CD4-positive, alpha-beta T cell (primary cell): ENCODE measurements around the gene SHF. TPM values are rescaled to one million over a fixed set of nuclear protein-coding genes. Genes with fewer than 3 reads are reported as not detected.

Experiments used
- ATAC-seq: fragments of 200-7000 bp; cut with Tn5 transposase; one replicate; pipeline ENCODE4 v1.10.0; 2022; ENCODE audit warnings: mild to moderate bottlenecking; ENCODE audit not compliant: poor library complexity
- CTCF ChIA-PET: fragments of 350-600 bp; sonication (Branson Sonifier 250); formaldehyde crosslinking; loops from one replicate; lab custom pipeline; 2021; ENCODE audit warnings: antibody characterized with exemption, inconsistent platforms; lab: Charles Lee
- POLR2A ChIA-PET: fragments of 350-600 bp; sonication (Branson Sonifier 250); formaldehyde crosslinking; loops from one replicate; lab custom pipeline; 2021; ENCODE audit warnings: antibody characterized with exemption, inconsistent platforms; lab: Charles Lee
- DNase-seq, 14 experiments: peaks; one replicate each; pipeline ENCODE4 v3.0.0-alpha.2; 2013 to 2020; ENCODE audit warnings: mixed read lengths in 2 of 14
- H3K27ac ChIP-seq, 2 donors: one replicate each; pipeline versions ENCODE4 v1.5.1 to v1.7.0; 2013; ENCODE audit warnings: low read length in 2 of 2, low read depth in 1 of 2, mild to moderate bottlenecking in 1 of 2
- H3K27me3 ChIP-seq, 2 experiments: 1 replicate in 1 of 2; 2 replicates in 1 of 2; pipeline versions ENCODE4 v1.6.1 to v1.7.0; 2013; ENCODE audit warnings: low read length in 2 of 2, control low read depth in 1 of 2, mild to moderate bottlenecking in 1 of 2, moderate library complexity in 1 of 2; ENCODE audit not compliant: insufficient read depth in 2 of 2, control insufficient read depth in 1 of 2
- H3K36me3 ChIP-seq: one replicate; pipeline ENCODE4 v1.6.1; 2013; ENCODE audit warnings: low read length, control low read depth; ENCODE audit not compliant: insufficient read depth
- H3K4me1 ChIP-seq: one replicate; pipeline ENCODE4 v1.6.1; 2013; ENCODE audit warnings: low read length, control low read depth; ENCODE audit not compliant: insufficient read depth
- H3K4me3 ChIP-seq: one replicate; pipeline ENCODE4 v1.5.1; 2013; ENCODE audit warnings: mild to moderate bottlenecking, low read length, moderate library complexity
- H3K9me3 ChIP-seq, 2 experiments: 1 replicate in 1 of 2; 2 replicates in 1 of 2; pipeline versions ENCODE4 v1.6.1 to v1.7.0; 2013; ENCODE audit warnings: low read length in 2 of 2, mild to moderate bottlenecking in 2 of 2, control low read depth in 1 of 2, moderate library complexity in 1 of 2; ENCODE audit not compliant: control insufficient read depth in 1 of 2, insufficient read depth in 1 of 2
- H3K27ac Mint-ChIP-seq: one replicate; pipeline ENCODE4 v1.8.0; 2020; ENCODE audit warnings: mixed read lengths
- H3K27me3 Mint-ChIP-seq: one replicate; pipeline ENCODE4 v1.8.0; 2021; ENCODE audit warnings: mixed read lengths
- H3K36me3 Mint-ChIP-seq: one replicate; pipeline ENCODE4 v1.8.0; 2021; ENCODE audit warnings: low read depth, mixed read lengths
- H3K4me1 Mint-ChIP-seq: one replicate; pipeline ENCODE4 v1.8.0; 2021; ENCODE audit warnings: low read depth, mixed read lengths
- H3K4me3 Mint-ChIP-seq: one replicate; pipeline ENCODE4 v1.8.0; 2020; ENCODE audit warnings: mild to moderate bottlenecking, mixed read lengths
- H3K9me3 Mint-ChIP-seq: one replicate; pipeline ENCODE4 v1.8.0; 2020; ENCODE audit warnings: mixed read lengths
- intact Hi-C, 2 experiments: fragments of 100-400 bp; cut with DNase I in 1 of 2; cut with micrococcal nuclease in 1 of 2; formaldehyde crosslinking; loops; one replicate each; pipeline versions ENCODE4 v1.15.1 to v1.9.0; 2023 to 2025; cut with DNase I, micrococcal nuclease
- total RNA-seq, 174 experiments: library from RNA in 2 of 174; stranded (reverse) in 2 of 174; gene quantifications; one replicate each; pipeline ENCODE4 v1.2.3 and lab custom pipeline; 2021 to 2026
- TF ChIP-seq, protein P1 (sequence below): fragments of 200-600 bp; IDR thresholded peaks from one replicate; pipeline ENCODE4 v1.8.0; 2022; ENCODE audit warnings: antibody characterized with exemption, mild to moderate bottlenecking

Gene SHF
- total RNA-seq, 2 experiments from 2014 or later = 3.7 to 3.9 TPM

DNA sequence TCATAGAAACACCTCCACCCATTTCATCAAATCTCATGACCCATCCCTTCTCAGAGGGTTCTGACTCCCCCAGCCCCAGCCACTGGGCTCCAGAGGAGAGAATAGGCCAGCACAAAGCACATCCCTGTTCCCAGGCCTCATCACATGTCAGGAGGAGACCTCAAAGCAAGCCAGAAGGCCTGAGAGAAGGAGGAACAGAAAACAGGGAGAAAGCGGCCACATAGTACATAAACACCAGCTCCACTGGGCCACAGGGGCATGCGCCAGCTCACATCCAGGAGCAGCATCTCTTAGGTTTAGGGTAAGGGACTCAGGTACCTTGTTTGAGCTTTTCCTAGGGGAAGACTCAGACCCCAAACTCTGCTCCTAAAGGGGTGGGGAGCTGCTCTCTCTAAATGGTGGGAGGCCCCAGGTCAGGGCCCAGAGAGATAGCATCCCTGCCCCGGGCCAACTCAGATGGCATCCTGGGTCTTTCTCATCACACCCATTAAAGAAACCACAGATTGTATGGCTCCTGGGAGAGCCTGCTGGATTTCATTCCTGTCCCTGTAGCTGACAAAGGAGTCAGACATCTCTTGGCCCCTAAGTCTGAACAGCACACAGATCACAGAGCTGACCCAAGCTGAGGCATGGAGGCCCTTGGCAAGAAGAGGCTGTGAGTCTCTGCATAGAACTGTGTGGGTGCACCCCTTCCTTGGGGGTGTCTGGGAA, 2.5 kb downstream of the SHF start:
- Mint-ChIP-seq H3K4me3 (peak overlapping the region; percentile 92), H3K27ac (peak overlapping the region; percentile 72), H3K9me3 (no peaks in the 10 kb centered on the region), H3K27me3 (no peaks in the 10 kb centered on the region), H3K36me3 (no peaks in the 10 kb centered on the region), H3K4me1 (peaks cover 17% of the 10 kb centered on the region)
- TF ChIP-seq, protein P1, sequence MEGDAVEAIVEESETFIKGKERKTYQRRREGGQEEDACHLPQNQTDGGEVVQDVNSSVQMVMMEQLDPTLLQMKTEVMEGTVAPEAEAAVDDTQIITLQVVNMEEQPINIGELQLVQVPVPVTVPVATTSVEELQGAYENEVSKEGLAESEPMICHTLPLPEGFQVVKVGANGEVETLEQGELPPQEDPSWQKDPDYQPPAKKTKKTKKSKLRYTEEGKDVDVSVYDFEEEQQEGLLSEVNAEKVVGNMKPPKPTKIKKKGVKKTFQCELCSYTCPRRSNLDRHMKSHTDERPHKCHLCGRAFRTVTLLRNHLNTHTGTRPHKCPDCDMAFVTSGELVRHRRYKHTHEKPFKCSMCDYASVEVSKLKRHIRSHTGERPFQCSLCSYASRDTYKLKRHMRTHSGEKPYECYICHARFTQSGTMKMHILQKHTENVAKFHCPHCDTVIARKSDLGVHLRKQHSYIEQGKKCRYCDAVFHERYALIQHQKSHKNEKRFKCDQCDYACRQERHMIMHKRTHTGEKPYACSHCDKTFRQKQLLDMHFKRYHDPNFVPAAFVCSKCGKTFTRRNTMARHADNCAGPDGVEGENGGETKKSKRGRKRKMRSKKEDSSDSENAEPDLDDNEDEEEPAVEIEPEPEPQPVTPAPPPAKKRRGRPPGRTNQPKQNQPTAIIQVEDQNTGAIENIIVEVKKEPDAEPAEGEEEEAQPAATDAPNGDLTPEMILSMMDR = no peak
- no peak for ATAC-seq
- intact Hi-C loops = no loop called here
- no peak for DNase-seq
- H3K27ac ChIP-seq = no peak overlapping the region
- POLR2A ChIA-PET = interaction anchor here (8.5 kb wide), 1 partner anchor 14 kb away, joined by 129 read pairs; no protein-coding TSS in a partner anchor
- no peak overlapping the region for H3K4me3 ChIP-seq
- H3K9me3 ChIP-seq = no peaks in the 10 kb centered on the region
- H3K4me1 ChIP-seq = peaks cover 30% of the 10 kb centered on the region
- no peaks in the 10 kb centered on the region for H3K27me3 ChIP-seq
- no peaks in the 10 kb centered on the region for H3K36me3 ChIP-seq
- CTCF ChIA-PET = interaction anchor here (0.8 to 3.4 kb wide), 3 partner anchors 18 to 20 kb away, joined by 3 to 10 read pairs (median 4); no protein-coding TSS in a partner anchor

DNA sequence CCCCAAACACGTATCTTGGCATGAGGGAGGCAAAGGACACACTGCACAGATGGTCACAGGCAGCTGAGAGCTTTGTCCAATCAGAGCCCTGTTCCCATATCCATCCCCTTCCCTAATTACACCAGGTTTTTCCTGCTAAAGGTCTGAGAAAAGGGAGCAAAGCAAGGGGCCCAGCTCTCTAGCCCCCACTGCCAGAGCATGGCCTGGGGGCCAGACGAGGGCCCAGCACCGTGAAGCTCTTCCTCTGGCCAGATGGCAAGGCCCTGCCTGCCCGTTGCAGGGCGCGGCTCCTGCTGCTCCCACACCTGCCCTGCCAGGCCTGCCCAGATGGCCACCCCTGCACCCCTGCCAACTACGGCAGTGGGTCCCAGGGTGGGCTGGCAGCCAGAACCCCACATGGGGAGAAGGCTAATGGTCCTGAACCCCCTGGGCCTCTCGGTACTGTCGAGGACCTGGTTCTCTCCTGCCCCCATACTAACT, 3.2 kb downstream of the SHF start:
- Mint-ChIP-seq H3K4me3 (no peak overlapping the region), H3K27ac (no peak overlapping the region)
- POLR2A ChIA-PET = interaction anchor here (1.2 to 8.5 kb wide), 2 partner anchors 15 to 17 kb away, joined by 5 to 129 read pairs; no protein-coding TSS in a partner anchor

DNA sequence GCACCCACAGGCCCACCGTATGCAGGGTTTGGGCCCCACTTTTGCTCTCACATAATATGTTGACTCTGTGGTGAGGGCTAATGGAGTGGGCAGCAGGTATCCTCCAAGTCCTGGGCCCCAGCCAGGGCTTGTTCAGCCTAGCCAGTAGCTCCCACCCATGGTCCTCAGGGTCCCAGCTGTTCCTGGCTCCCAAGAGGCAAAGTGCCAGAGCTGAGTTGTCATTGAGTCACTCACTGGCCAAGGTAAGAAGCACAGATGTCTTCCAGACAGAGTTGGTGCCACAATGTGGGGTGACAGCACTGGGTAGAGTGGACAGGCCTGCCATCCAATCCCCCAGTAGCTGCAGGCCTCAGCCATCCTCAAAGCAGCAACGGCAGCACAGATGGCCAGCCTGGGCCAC, 4.3 kb downstream of the SHF start:
- no peak overlapping the region for H3K4me3 ChIP-seq
- ChIA-PET CTCF (interaction anchor here (1.5 kb wide), 2 partner anchors 20 to 65 kb away, joined by 3 to 6 read pairs; no protein-coding TSS in a partner anchor), POLR2A (interaction anchor here (1.0 to 1.2 kb wide), 2 partner anchors 16 to 18 kb away, joined by 3 to 5 read pairs; no protein-coding TSS in a partner anchor)
- no peak overlapping the region for H3K27ac ChIP-seq
- H3K27me3 ChIP-seq = no peaks in the 10 kb centered on the region
- H3K36me3 Mint-ChIP-seq = no peaks in the 10 kb centered on the region
- H3K4me1 Mint-ChIP-seq = peaks cover 16% of the 10 kb centered on the region
- H3K9me3 Mint-ChIP-seq = no peaks in the 10 kb centered on the region
- TF ChIP-seq, protein P1 = no peak
- no peaks in the 10 kb centered on the region for H3K27me3 Mint-ChIP-seq
- H3K4me1 ChIP-seq = peaks cover 32% of the 10 kb centered on the region
- no peaks in the 10 kb centered on the region for H3K9me3 ChIP-seq
- no peak for DNase-seq
- no peak overlapping the region for H3K4me3 Mint-ChIP-seq
- ATAC-seq = no peak
- intact Hi-C loops = no loop called here
- H3K27ac Mint-ChIP-seq = no peak overlapping the region
- no peaks in the 10 kb centered on the region for H3K36me3 ChIP-seq

More for the DNA sequence above, 3.2 kb downstream of the SHF start:
- TF ChIP-seq, protein P1 = no peak
- ATAC-seq (no peak), DNase-seq (no peak)
- H3K36me3 ChIP-seq = no peaks in the 10 kb centered on the region
- CTCF ChIA-PET = interaction anchor here (1.5 kb wide), 1 partner anchor 67 kb away, joined by 6 read pairs; no protein-coding TSS in a partner anchor
- no peaks in the 10 kb centered on the region for H3K9me3 ChIP-seq
- Mint-ChIP-seq H3K27me3 (no peaks in the 10 kb centered on the region), H3K36me3 (no peaks in the 10 kb centered on the region), H3K9me3 (no peaks in the 10 kb centered on the region), H3K4me1 (peaks cover 19% of the 10 kb centered on the region)
- no peak overlapping the region for H3K27ac ChIP-seq
- no peak overlapping the region for H3K4me3 ChIP-seq
- intact Hi-C loops = no loop called here
- peaks cover 36% of the 10 kb centered on the region for H3K4me1 ChIP-seq
- no peaks in the 10 kb centered on the region for H3K27me3 ChIP-seq
